Uterus (tissue), 2 donors: ENCODE results near the gene TMEM45B.

Experiments
- POLR2A ChIP-seq, 2 donors: fragments of 450-650 bp; IDR thresholded peaks; one replicate each; pipeline ENCODE4 v1.6.1; 2016; ENCODE audit warnings: antibody characterized with exemption in 2 of 2, mild to moderate bottlenecking in 1 of 2, moderate library complexity in 1 of 2
- TF ChIP-seq, protein P1 (sequence below), 4 experiments: fragments of 200-600 bp in 2 of 4; fragments of 450-650 bp in 2 of 4; sonication (generic) in 2 of 4; IDR thresholded peaks; one replicate each; pipeline ENCODE4 v1.5.1; 2016 to 2019; ENCODE audit warnings: antibody characterized with exemption in 4 of 4, mild to moderate bottlenecking in 2 of 4, moderate library complexity in 1 of 4

DNA sequence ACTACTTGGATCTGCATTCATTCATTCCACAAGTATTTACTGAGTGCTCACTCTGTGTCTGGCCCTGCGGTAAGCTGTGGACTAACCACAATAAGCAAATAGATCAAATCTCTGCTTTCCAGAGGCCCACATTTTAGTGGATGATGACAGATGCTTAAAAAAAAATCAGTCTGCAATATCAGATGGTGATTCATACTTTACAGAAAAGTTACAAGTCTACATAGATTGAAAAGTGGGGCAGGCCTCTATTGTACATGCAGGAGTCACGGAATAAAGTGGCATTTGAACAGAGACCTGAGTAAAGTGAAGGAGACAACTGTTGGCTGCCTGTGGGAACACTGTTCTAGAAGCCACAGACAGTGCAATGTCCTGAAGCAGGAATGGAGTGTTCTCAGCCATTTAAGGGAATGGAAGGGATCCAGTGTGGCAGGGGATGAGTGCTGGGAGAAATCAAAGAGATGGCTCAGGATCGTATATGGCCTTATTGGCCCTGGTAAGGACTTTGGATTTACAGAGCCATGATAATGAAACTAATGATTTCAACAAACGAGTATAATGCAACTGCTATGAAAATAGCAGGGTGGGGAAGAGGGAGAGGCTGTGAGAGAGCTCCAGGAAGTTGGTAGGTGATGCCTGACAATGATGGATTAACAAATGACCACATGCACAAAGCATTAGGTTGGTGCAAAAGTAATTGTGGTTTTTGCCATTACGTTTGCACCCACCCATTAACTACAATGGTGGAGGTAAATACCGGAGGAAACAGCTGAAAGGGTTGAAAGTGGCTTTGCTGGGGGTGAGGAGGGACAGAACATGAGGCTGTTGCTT is 31.1 kb downstream of the TMEM45B start:
- TF ChIP-seq, protein P1, sequence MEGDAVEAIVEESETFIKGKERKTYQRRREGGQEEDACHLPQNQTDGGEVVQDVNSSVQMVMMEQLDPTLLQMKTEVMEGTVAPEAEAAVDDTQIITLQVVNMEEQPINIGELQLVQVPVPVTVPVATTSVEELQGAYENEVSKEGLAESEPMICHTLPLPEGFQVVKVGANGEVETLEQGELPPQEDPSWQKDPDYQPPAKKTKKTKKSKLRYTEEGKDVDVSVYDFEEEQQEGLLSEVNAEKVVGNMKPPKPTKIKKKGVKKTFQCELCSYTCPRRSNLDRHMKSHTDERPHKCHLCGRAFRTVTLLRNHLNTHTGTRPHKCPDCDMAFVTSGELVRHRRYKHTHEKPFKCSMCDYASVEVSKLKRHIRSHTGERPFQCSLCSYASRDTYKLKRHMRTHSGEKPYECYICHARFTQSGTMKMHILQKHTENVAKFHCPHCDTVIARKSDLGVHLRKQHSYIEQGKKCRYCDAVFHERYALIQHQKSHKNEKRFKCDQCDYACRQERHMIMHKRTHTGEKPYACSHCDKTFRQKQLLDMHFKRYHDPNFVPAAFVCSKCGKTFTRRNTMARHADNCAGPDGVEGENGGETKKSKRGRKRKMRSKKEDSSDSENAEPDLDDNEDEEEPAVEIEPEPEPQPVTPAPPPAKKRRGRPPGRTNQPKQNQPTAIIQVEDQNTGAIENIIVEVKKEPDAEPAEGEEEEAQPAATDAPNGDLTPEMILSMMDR (IDR thresholded peaks at IDR 0.05): no peak
- TF ChIP-seq POLR2A (IDR thresholded peaks at IDR 0.05): no peak
